PC-9 (cell line): ENCODE measurements around the gene COL6A1.

ENCODE experiments used
- CTCF ChIP-seq: fragments of 200-600 bp; sonication (generic); conservative IDR thresholded peaks from 2 replicates; pipeline ENCODE4 v1.6.1; 2017; ENCODE audit warnings: mixed run types, antibody characterized with exemption, mild to moderate bottlenecking, moderate library complexity
- EZH2 ChIP-seq: fragments of 200-600 bp; sonication (generic); IDR thresholded peaks from 2 replicates; pipeline ENCODE4 v1.8.0; 2017; ENCODE audit warnings: antibody characterized with exemption, low read depth

GRCh38 chr21:45990741-45991605 lies 9.4 kb downstream of the COL6A1 start:
- TF ChIP-seq CTCF (no peak), EZH2 (no peak)
